Measurements from ENCODE around the gene CHST8.

DNA sequence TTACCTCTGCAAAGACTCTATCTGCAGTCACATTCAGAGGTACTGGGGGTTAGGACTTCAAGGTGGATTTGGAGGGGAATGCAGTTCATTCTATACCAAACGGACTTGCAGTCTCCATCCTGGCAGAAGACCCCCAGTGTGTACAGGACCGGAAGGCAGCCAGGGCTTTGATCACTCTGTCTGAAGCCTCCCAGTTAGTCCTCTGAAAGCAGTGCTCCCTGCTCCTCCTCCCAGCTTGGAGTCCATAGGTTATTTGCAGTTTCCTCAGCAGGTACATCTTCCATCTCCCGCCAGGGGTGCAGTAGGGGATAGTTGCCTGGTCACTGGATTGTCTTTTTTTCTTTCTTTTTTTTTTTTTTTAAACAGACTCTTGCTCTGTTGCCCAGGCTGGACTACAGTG, 96.1 kb downstream of the CHST8 start:
- TF ChIP-seq NR2C2 (CRISPR knock-in tag; IDR thresholded peaks at IDR 0.05) (no peak), CREB1 (CRISPR knock-in tag; IDR thresholded peaks at IDR 0.05) (no peak), ZNF232 (CRISPR knock-in tag; IDR thresholded peaks at IDR 0.05) (no peak)
- TF ChIP-seq, protein P1, sequence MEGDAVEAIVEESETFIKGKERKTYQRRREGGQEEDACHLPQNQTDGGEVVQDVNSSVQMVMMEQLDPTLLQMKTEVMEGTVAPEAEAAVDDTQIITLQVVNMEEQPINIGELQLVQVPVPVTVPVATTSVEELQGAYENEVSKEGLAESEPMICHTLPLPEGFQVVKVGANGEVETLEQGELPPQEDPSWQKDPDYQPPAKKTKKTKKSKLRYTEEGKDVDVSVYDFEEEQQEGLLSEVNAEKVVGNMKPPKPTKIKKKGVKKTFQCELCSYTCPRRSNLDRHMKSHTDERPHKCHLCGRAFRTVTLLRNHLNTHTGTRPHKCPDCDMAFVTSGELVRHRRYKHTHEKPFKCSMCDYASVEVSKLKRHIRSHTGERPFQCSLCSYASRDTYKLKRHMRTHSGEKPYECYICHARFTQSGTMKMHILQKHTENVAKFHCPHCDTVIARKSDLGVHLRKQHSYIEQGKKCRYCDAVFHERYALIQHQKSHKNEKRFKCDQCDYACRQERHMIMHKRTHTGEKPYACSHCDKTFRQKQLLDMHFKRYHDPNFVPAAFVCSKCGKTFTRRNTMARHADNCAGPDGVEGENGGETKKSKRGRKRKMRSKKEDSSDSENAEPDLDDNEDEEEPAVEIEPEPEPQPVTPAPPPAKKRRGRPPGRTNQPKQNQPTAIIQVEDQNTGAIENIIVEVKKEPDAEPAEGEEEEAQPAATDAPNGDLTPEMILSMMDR (IDR thresholded peaks at IDR 0.05), result no peak

Measured in WTC11 (cell line).